HepG2 (cell line): ENCODE data around the gene IKZF5. TPM values are rescaled to one million over a fixed set of nuclear protein-coding genes. Genes with fewer than 3 reads are reported as not detected.
A peak's percentile ranks its signal among the peaks of the same experiment; 100 is the strongest.

Experiments used
- BORCS8-MEF2B ChIP-seq: sonication (generic); formaldehyde crosslinking; IDR thresholded peaks from 2 replicates; pipeline ENCODE4 v1.8.0; 2022; ENCODE audit warnings: mild to moderate bottlenecking, missing genetic modification reagents
- CENPT ChIP-seq: sonication (generic); formaldehyde crosslinking; IDR thresholded peaks from 2 replicates; pipeline ENCODE4 v1.8.0; 2022; ENCODE audit warnings: low read depth, mild to moderate bottlenecking, moderate library complexity, missing genetic modification reagents
- CERS6 ChIP-seq: sonication (generic); formaldehyde crosslinking; IDR thresholded peaks from 2 replicates; pipeline ENCODE4 v1.5.0; 2020; ENCODE audit warnings: missing genetic modification reagents
- FOXA1 ChIP-seq, 2 experiments: fragments of 450-650 bp in 1 of 2; sonication (generic) in 1 of 2; formaldehyde crosslinking in 1 of 2; IDR thresholded peaks; 2 replicates each; pipeline versions ENCODE4 v1.4.0 to v1.6.1; 2016 to 2020; ENCODE audit warnings: missing genetic modification reagents in 1 of 2
- FOXC1 ChIP-seq: sonication (generic); formaldehyde crosslinking; IDR thresholded peaks from 2 replicates; pipeline ENCODE4 v1.8.0; 2022; ENCODE audit warnings: mild to moderate bottlenecking, missing genetic modification reagents, borderline replicate concordance
- HNRNPK ChIP-seq: fragments of 200-400 bp; formaldehyde crosslinking; IDR thresholded peaks from 2 replicates; pipeline ENCODE4 v1.6.1; 2018; ENCODE audit warnings: low read length, low read depth, moderate library complexity, mild to moderate bottlenecking; ENCODE audit not compliant: poor library complexity, severe bottlenecking
- KIAA2018 ChIP-seq: sonication (generic); formaldehyde crosslinking; IDR thresholded peaks from 2 replicates; pipeline ENCODE4 v1.5.0; 2020; ENCODE audit warnings: mild to moderate bottlenecking, missing genetic modification reagents, borderline replicate concordance
- KLF12 ChIP-seq: sonication (generic); formaldehyde crosslinking; IDR thresholded peaks from 2 replicates; pipeline ENCODE4 v1.4.0; 2020; ENCODE audit warnings: missing genetic modification reagents, borderline replicate concordance
- MAZ ChIP-seq, 2 experiments: sonication (generic) in 1 of 2; formaldehyde crosslinking in 1 of 2; IDR thresholded peaks; 2 replicates each; pipeline versions ENCODE4 v1.5.0 to v1.6.1; 2012 to 2020; ENCODE audit warnings: low read depth in 2 of 2, mild to moderate bottlenecking in 2 of 2, borderline replicate concordance in 1 of 2, improper control_type of control experiment in 1 of 2, low read length in 1 of 2, missing genetic modification reagents in 1 of 2, moderate library complexity in 1 of 2
- MTF2 ChIP-seq: sonication (generic); formaldehyde crosslinking; IDR thresholded peaks from 2 replicates; pipeline ENCODE4 v1.5.0; 2020; ENCODE audit warnings: missing genetic modification reagents, borderline replicate concordance
- NFYC ChIP-seq: IDR thresholded peaks from 2 replicates; pipeline ENCODE4 v1.6.1; 2016; ENCODE audit warnings: missing genetic modification reagents, missing compliant biosample characterization
- REXO4 ChIP-seq: sonication (generic); formaldehyde crosslinking; IDR thresholded peaks from 2 replicates; pipeline ENCODE4 v1.8.0; 2022; ENCODE audit warnings: missing genetic modification reagents, mild to moderate bottlenecking, borderline replicate concordance
- RFXANK ChIP-seq: IDR thresholded peaks from 2 replicates; pipeline ENCODE4 v1.6.1; 2016
- SOX13 ChIP-seq, 3 experiments: fragments of 450-650 bp in 1 of 3; sonication (generic) in 1 of 3; formaldehyde crosslinking in 1 of 3; IDR thresholded peaks in 2 of 3; conservative IDR thresholded peaks in 1 of 3; 2 replicates each; pipeline versions ENCODE4 v1.5.0 to v1.6.1; 2016 to 2020; ENCODE audit warnings: antibody characterized with exemption in 1 of 3, mild to moderate bottlenecking in 1 of 3, missing compliant biosample characterization in 1 of 3, missing genetic modification reagents in 1 of 3, moderate library complexity in 1 of 3
- SSRP1 ChIP-seq: IDR thresholded peaks from 2 replicates; pipeline ENCODE4 v1.6.1; 2016; ENCODE audit warnings: control low read depth
- ZNF225 ChIP-seq: sonication (generic); formaldehyde crosslinking; IDR thresholded peaks from 2 replicates; pipeline ENCODE4 v1.4.0; 2020; ENCODE audit warnings: mild to moderate bottlenecking, missing genetic modification reagents
- ZNF251 ChIP-seq: sonication (generic); formaldehyde crosslinking; IDR thresholded peaks from 2 replicates; pipeline ENCODE4 v1.9.0; 2021; ENCODE audit warnings: mild to moderate bottlenecking, missing genetic modification reagents
- polyA plus RNA-seq, 8 experiments: library from polyadenylated mRNA; depleted of rRNA in 3 of 8; stranded (reverse) in 7 of 8; unstranded in 1 of 8; fragments of >200 nt; fragmentation: Illumina TruSeq in 4 of 8; extraction: Trizol in 4 of 8; gene quantifications; 2 replicates each; pipeline versions ENCODE4 v1.2.1 to v1.2.3, GENCODE V29; 2011 to 2016; ENCODE audit warnings: low read depth in 4 of 8, missing spikeins in 1 of 8, mixed read lengths in 1 of 8; ENCODE audit not compliant: insufficient read depth in 1 of 8
- total RNA-seq, 5 experiments: library from RNA; depleted of rRNA; stranded (reverse); fragments of >200 nt; fragmentation: Illumina TruSeq; extraction: Trizol; gene quantifications; 2 replicates each; pipeline ENCODE4 v1.2.3, GENCODE V29; 2016; ENCODE audit warnings: low read depth in 1 of 5
- TF ChIP-seq, protein P1 (sequence below): sonication (generic); formaldehyde crosslinking; IDR thresholded peaks from 2 replicates; pipeline ENCODE4 v1.8.1; 2023; ENCODE audit warnings: missing genetic modification reagents, inconsistent platforms, borderline replicate concordance

Gene IKZF5
- total and polyA plus RNA-seq, 2 of the 13 experiments (the other 11 are each of a cell fraction or from before 2014, with no cell fraction given): 3.7 to 12.0 TPM

DNA sequence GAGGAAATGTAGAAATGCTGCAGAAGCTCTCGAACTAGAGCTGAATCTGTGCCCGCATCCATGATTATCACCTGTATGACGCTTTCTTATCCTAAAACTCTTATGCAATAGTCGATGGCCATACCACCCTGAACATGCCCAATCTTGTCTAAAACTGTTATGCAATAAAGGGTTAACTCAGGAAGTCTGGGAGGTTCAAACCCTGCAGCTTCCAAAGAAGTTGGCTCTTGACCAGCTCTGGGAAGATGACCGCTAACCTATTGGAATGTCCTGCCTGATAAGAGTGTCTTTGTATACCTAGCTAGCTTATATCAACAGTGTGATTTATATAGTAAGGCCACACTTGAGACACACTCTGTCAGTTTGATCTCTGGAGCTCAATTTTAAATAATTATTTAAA, 51.1 kb downstream of the IKZF5 start (continued):
- TF ChIP-seq CERS6 (no peak), SSRP1 (CRISPR knock-in tag) (no peak), HNRNPK (no peak), FOXA1 (IDR thresholded peaks at IDR 0.05) (no peak), FOXA1 (CRISPR knock-in tag; IDR thresholded peaks at IDR 0.05) (peak; percentile 58; the same call in 1 of the 2 replicates), ZNF225 (no peak), MTF2 (CRISPR knock-in tag) (no peak), FOXC1 (CRISPR knock-in tag) (no peak), CENPT (CRISPR knock-in tag) (no peak), KLF12 (CRISPR knock-in tag) (no peak), MAZ (IDR thresholded peaks at IDR 0.05; ENCODE audit: borderline replicate concordance, low read depth, low read length) (no peak), MAZ (CRISPR knock-in tag; IDR thresholded peaks at IDR 0.05; ENCODE audit: low read depth) (no peak), ZNF251 (CRISPR knock-in tag) (no peak), REXO4 (no peak), RFXANK (no peak), BORCS8-MEF2B (no peak), SOX13 (IDR thresholded peaks at IDR 0.05) (no peak), SOX13 (CRISPR knock-in tag; conservative IDR thresholded peaks at IDR 0.05 in 1 of 2, IDR thresholded peaks at IDR 0.05 in 1 of 2) (peak in 1 of 2 experiments; percentile 26; a peak in 1 of 4 replicates), KIAA2018 (CRISPR knock-in tag) (no peak), NFYC (CRISPR knock-in tag) (no peak)
- TF ChIP-seq, protein P1, sequence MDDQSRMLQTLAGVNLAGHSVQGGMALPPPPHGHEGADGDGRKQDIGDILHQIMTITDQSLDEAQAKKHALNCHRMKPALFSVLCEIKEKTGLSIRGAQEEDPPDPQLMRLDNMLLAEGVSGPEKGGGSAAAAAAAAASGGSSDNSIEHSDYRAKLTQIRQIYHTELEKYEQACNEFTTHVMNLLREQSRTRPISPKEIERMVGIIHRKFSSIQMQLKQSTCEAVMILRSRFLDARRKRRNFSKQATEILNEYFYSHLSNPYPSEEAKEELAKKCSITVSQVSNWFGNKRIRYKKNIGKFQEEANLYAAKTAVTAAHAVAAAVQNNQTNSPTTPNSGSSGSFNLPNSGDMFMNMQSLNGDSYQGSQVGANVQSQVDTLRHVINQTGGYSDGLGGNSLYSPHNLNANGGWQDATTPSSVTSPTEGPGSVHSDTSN (CRISPR knock-in tag): no peak
